Smooth muscle cell of the brain vasculature (primary cell): Measurements from ENCODE around the gene YAF2.

Source experiments
- DNase-seq: peaks from one replicate; pipeline ENCODE4 v3.0.0-alpha.2; 2012; ENCODE audit warnings: low read depth, low spot score

YAF2 gene

GRCh38 chr12:42144408-42145196 lies 93.4 kb downstream of the YAF2 start, which contains the start of gene GXYLT1:
GXYLT1 (minus strand) TSS chr12:42144874; CDS start chr12:42144646, 228 bp downstream.
- peak; percentile 72 for DNase-seq

- DNase-seq = no peak
Observed at GRCh38 chr12:42144158-42144407, 94.0 kb downstream of the YAF2 start.

GRCh38 chr12:42143452-42144157 lies 94.4 kb downstream of the YAF2 start:
- no peak for DNase-seq

GRCh38 chr12:42141981-42142606 lies 96.0 kb downstream of the YAF2 start:
- DNase-seq = no peak

GRCh38 chr12:42140901-42141300 lies 97.1 kb downstream of the YAF2 start:
- DNase-seq = no peak

GRCh38 chr12:42135259-42135814 lies 102.7 kb downstream of the YAF2 start:
- DNase-seq = no peak

GRCh38 chr12:42130672-42131402 lies 107.2 kb downstream of the YAF2 start:
- no peak for DNase-seq

GRCh38 chr12:42129595-42130204 lies 108.3 kb downstream of the YAF2 start:
- DNase-seq = peak; percentile 55

- DNase-seq = no peak
Observed at GRCh38 chr12:42128888-42129287, 109.2 kb downstream of the YAF2 start.

GRCh38 chr12:42128327-42128726 lies 109.7 kb downstream of the YAF2 start:
- DNase-seq = no peak

- no peak for DNase-seq
Observed at GRCh38 chr12:42126963-42127362, 111.1 kb downstream of the YAF2 start.

- DNase-seq = no peak
Observed at GRCh38 chr12:42125388-42125767, 112.7 kb downstream of the YAF2 start.

GRCh38 chr12:42124764-42125387 lies 113.2 kb downstream of the YAF2 start:
- no peak for DNase-seq

GRCh38 chr12:42119085-42119633 lies 118.9 kb downstream of the YAF2 start:
- no peak for DNase-seq

- DNase-seq = no peak
Observed at GRCh38 chr12:42118136-42118879, 119.7 kb downstream of the YAF2 start.

GRCh38 chr12:42109031-42109430 lies 129.0 kb downstream of the YAF2 start:
- no peak for DNase-seq
